WTC11 (cell line): Measurements from ENCODE around the gene PFN2.

Experiments
- CTCF ChIP-seq: fragments of 200-600 bp; IDR thresholded peaks from 2 replicates; pipeline ENCODE4 v1.8.0; 2022; ENCODE audit warnings: antibody characterized with exemption
- FOXJ3 ChIP-seq: sonication (generic); formaldehyde crosslinking; IDR thresholded peaks from 2 replicates; pipeline ENCODE4 v1.9.0; 2021; ENCODE audit warnings: missing genetic modification reagents, mild to moderate bottlenecking, borderline replicate concordance
- GTF2I ChIP-seq: fragments of 250-450 bp; sonication (Bioruptor Pico); conservative IDR thresholded peaks from 2 replicates; pipeline ENCODE4 v1.4.0; 2021; ENCODE audit warnings: mild to moderate bottlenecking
- HMGXB4 ChIP-seq: sonication (generic); formaldehyde crosslinking; IDR thresholded peaks from 2 replicates; pipeline ENCODE4 v1.8.1; 2023; ENCODE audit warnings: mild to moderate bottlenecking, moderate library complexity, missing genetic modification reagents
- MAX ChIP-seq: sonication (generic); formaldehyde crosslinking; IDR thresholded peaks from 2 replicates; pipeline ENCODE4 v1.8.0; 2022; ENCODE audit warnings: mild to moderate bottlenecking, missing genetic modification reagents
- NFE2L1 ChIP-seq: sonication (generic); formaldehyde crosslinking; IDR thresholded peaks from 2 replicates; pipeline ENCODE4 v1.8.1; 2023; ENCODE audit warnings: missing genetic modification reagents
- NR1H2 ChIP-seq: sonication (generic); formaldehyde crosslinking; IDR thresholded peaks from 2 replicates; pipeline ENCODE4 v1.9.0; 2021; ENCODE audit warnings: mild to moderate bottlenecking, moderate library complexity, missing genetic modification reagents
- SMAD4 ChIP-seq: sonication (generic); formaldehyde crosslinking; IDR thresholded peaks from 2 replicates; pipeline ENCODE4 v1.8.0; 2022; ENCODE audit warnings: mild to moderate bottlenecking, missing genetic modification reagents
- ZNF263 ChIP-seq: sonication (generic); formaldehyde crosslinking; IDR thresholded peaks from 2 replicates; pipeline ENCODE4 v1.8.1; 2022; ENCODE audit warnings: low read depth, mild to moderate bottlenecking, moderate library complexity, missing genetic modification reagents

GRCh38 chr3:149998946-149999345, 28.3 kb upstream of the PFN2 start:
- TF ChIP-seq FOXJ3 (CRISPR knock-in tag) (no peak), CTCF (no peak), HMGXB4 (CRISPR knock-in tag) (no peak), MAX (CRISPR knock-in tag) (no peak), NR1H2 (CRISPR knock-in tag) (no peak), NFE2L1 (CRISPR knock-in tag) (no peak), ZNF263 (CRISPR knock-in tag) (no peak), SMAD4 (CRISPR knock-in tag) (no peak), GTF2I (CRISPR knock-in tag) (no peak)
